GM23338 (cell line): Measurements from ENCODE around the gene TRIM39. TPM values are rescaled to one million over a fixed set of nuclear protein-coding genes. Genes with fewer than 3 reads are reported as not detected.

ENCODE experiments used
- ATAC-seq: fragments of 200-7000 bp; cut with Tn5 transposase; 3 replicates; pipeline ENCODE4 v1.9.1; 2020
- DNase-seq: peaks from one replicate; pipeline ENCODE4 v3.0.0-alpha.2; 2015; ENCODE audit warnings: low spot score
- H2AFZ ChIP-seq: fragments of 200-600 bp; sonication (generic); 2 replicates; pipeline ENCODE4 v1.8.0; 2016; ENCODE audit warnings: antibody characterized with exemption, mild to moderate bottlenecking, moderate library complexity
- H3F3A ChIP-seq: fragments of 200-600 bp; sonication (generic); replicated peaks from 2 replicates; pipeline ENCODE4 v1.8.0; 2017; ENCODE audit warnings: antibody characterized with exemption, mixed run types, low read depth
- H3K27ac ChIP-seq: fragments of 200-600 bp; sonication (generic); 2 replicates; pipeline ENCODE4 v1.6.1; 2016; ENCODE audit warnings: low read depth
- H3K27me3 ChIP-seq: fragments of 200-600 bp; sonication (generic); 2 replicates; pipeline ENCODE4 v1.8.0; 2016; ENCODE audit warnings: mild to moderate bottlenecking, mixed run types, moderate library complexity; ENCODE audit not compliant: insufficient read depth
- H3K36me3 ChIP-seq: fragments of 200-600 bp; sonication (generic); 2 replicates; pipeline ENCODE4 v1.8.0; 2016; ENCODE audit warnings: mild to moderate bottlenecking; ENCODE audit not compliant: insufficient read depth
- H3K4me1 ChIP-seq: fragments of 200-600 bp; sonication (generic); 2 replicates; pipeline ENCODE4 v1.8.0; 2016; ENCODE audit warnings: mild to moderate bottlenecking, moderate library complexity; ENCODE audit not compliant: insufficient read depth
- H3K4me2 ChIP-seq: fragments of 200-600 bp; sonication (generic); 2 replicates; pipeline ENCODE4 v1.7.1; 2017; ENCODE audit warnings: mixed run types
- H3K4me3 ChIP-seq: fragments of 200-600 bp; sonication (generic); 2 replicates; pipeline ENCODE4 v1.6.1; 2016; ENCODE audit warnings: mixed run types
- H3K79me2 ChIP-seq: fragments of 200-600 bp; sonication (generic); replicated peaks from 2 replicates; pipeline ENCODE4 v1.8.0; 2017; ENCODE audit warnings: mild to moderate bottlenecking; ENCODE audit not compliant: insufficient read depth
- H3K9me2 ChIP-seq: fragments of 200-600 bp; sonication (generic); 2 replicates; pipeline ENCODE4 v1.8.0; 2017; ENCODE audit not compliant: insufficient read depth
- H4K20me1 ChIP-seq: fragments of 200-600 bp; sonication (generic); replicated peaks from 2 replicates; pipeline ENCODE4 v1.8.0; 2017; ENCODE audit warnings: mild to moderate bottlenecking; ENCODE audit not compliant: insufficient read depth
- H3K27ac Mint-ChIP-seq: 2 replicates; pipeline ENCODE4 v1.8.0; 2020; ENCODE audit warnings: inconsistent platforms, mild to moderate bottlenecking, moderate library complexity, mixed read lengths
- H3K27me3 Mint-ChIP-seq: 3 replicates; pipeline ENCODE4 v1.8.0; 2022; ENCODE audit warnings: low read depth, mild to moderate bottlenecking, moderate library complexity, mixed read lengths, inconsistent platforms; ENCODE audit not compliant: insufficient read depth, poor library complexity
- H3K36me3 Mint-ChIP-seq: 3 replicates; pipeline ENCODE4 v1.8.0; 2021; ENCODE audit warnings: low read depth, mild to moderate bottlenecking, inconsistent platforms, moderate library complexity, mixed read lengths
- H3K4me1 Mint-ChIP-seq: 3 replicates; pipeline ENCODE4 v1.8.0; 2020; ENCODE audit warnings: mild to moderate bottlenecking, inconsistent platforms, mixed read lengths
- H3K4me3 Mint-ChIP-seq: 3 replicates; pipeline ENCODE4 v1.8.0; 2021; ENCODE audit warnings: moderate library complexity, mild to moderate bottlenecking, inconsistent platforms, mixed read lengths
- H3K9me3 Mint-ChIP-seq: 3 replicates; pipeline ENCODE4 v1.8.0; 2020; ENCODE audit warnings: moderate library complexity, mild to moderate bottlenecking, inconsistent platforms, mixed read lengths
- CREB1 ChIP-seq: fragments of 250-450 bp; sonication (Bioruptor Pico); IDR thresholded peaks from 2 replicates; pipeline ENCODE4 v1.5.0; 2020; ENCODE audit warnings: low read depth, mild to moderate bottlenecking, moderate library complexity
- EZH2 ChIP-seq: fragments of 200-600 bp; sonication (generic); IDR thresholded peaks from one replicate; pipeline ENCODE4 v1.8.0; 2017; ENCODE audit warnings: antibody characterized with exemption, mild to moderate bottlenecking, low read depth; ENCODE audit not compliant: unreplicated experiment
- EZH2phosphoT487 ChIP-seq: fragments of 200-600 bp; sonication (generic); IDR thresholded peaks from one replicate; pipeline ENCODE4 v1.8.1; 2018; ENCODE audit warnings: antibody characterized with exemption; ENCODE audit not compliant: unreplicated experiment
- JUNB ChIP-seq: IDR thresholded peaks from one replicate; pipeline ENCODE4 v1.6.1; 2016; ENCODE audit warnings: antibody characterized with exemption; ENCODE audit not compliant: unreplicated experiment
- NANOG ChIP-seq: IDR thresholded peaks from 2 replicates; pipeline ENCODE4 v1.6.1; 2016; ENCODE audit warnings: antibody characterized with exemption, borderline replicate concordance
- POLR2AphosphoS5 ChIP-seq: IDR thresholded peaks from 2 replicates; pipeline ENCODE4 v1.6.1; 2016; ENCODE audit warnings: antibody characterized with exemption, low read depth
- STAT1 ChIP-seq: IDR thresholded peaks from one replicate; pipeline ENCODE4 v1.6.1; 2016; ENCODE audit warnings: antibody characterized with exemption; ENCODE audit not compliant: unreplicated experiment
- ZNF114 ChIP-seq: fragments of 250-450 bp; sonication (Bioruptor Pico); IDR thresholded peaks from 2 replicates; pipeline ENCODE4 v1.5.0; 2020; ENCODE audit warnings: mild to moderate bottlenecking, moderate library complexity
- ZNF331 ChIP-seq: fragments of 250-450 bp; sonication (Bioruptor Pico); IDR thresholded peaks from 2 replicates; pipeline ENCODE4 v1.5.0; 2020; ENCODE audit warnings: low read depth, mild to moderate bottlenecking, moderate library complexity
- polyA plus RNA-seq: library from polyadenylated mRNA; unstranded; fragments of >200 nt; fragmentation: Nextera tagmentation; extraction: Ambion mirVana; gene quantifications from 2 replicates; pipeline ENCODE4 v1.2.1, GENCODE V29; 2016
- total RNA-seq: library from RNA; depleted of rRNA; stranded (reverse); fragments of >200 nt; shearing (Covaris generic); gene quantifications from 2 replicates; pipeline ENCODE4 v1.2.3, GENCODE V29; 2014
- TF ChIP-seq, protein P1 (sequence below): fragments of 250-450 bp; sonication (Bioruptor Pico); IDR thresholded peaks from 2 replicates; pipeline ENCODE4 v1.5.0; 2020; ENCODE audit warnings: mild to moderate bottlenecking, moderate library complexity
- TF ChIP-seq, protein P2 (sequence below): IDR thresholded peaks from one replicate; pipeline ENCODE4 v1.6.1; 2018; ENCODE audit warnings: antibody characterized with exemption; ENCODE audit not compliant: unreplicated experiment
- TF ChIP-seq, protein P3 (sequence below): IDR thresholded peaks from 2 replicates; pipeline ENCODE4 v1.6.1; 2016; ENCODE audit warnings: antibody characterized with exemption
- TF ChIP-seq, protein P4 (sequence below), 2 experiments: fragments of 200-600 bp in 1 of 2; sonication (generic) in 1 of 2; conservative IDR thresholded peaks; 2 replicates each; pipeline versions ENCODE4 v1.5.1 to v1.6.1; 2016 to 2017; ENCODE audit warnings: antibody characterized with exemption in 2 of 2, low read depth in 2 of 2, mild to moderate bottlenecking in 2 of 2, moderate library complexity in 1 of 2

TRIM39 gene
- total and polyA plus RNA-seq, 2 experiments from 2014 or later: 5.4 to 19.2 TPM

DNA sequence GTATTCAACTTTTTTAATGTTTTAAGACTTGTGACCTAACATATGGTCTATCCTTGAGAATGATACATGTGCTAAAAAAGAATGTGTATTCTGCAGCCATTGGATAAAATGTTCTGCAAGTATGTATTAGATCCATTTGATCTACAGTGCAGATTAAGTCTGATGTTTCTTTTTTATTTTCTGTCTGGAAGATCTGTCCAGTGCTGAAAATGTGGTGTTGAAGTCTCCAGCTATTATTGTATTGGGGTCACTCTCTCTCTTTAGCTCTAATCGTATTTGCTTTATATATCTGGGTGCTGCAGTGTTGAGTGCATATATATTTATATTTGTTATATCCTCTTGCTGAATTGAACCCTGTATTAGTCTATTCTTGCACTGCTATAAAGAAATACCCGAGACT is 44.2 kb upstream of the TRIM39 start:
- Histone ChIP-seq H2AFZ (no peak overlapping the region), H3K4me2 (no peak overlapping the region), H3F3A (no peaks in the 10 kb centered on the region), H3K9me2 (no peaks in the 10 kb centered on the region), H3K79me2 (no peaks in the 10 kb centered on the region), H3K36me3 (peaks cover 10% of the 10 kb centered on the region), H3K27me3 (no peaks in the 10 kb centered on the region; the same call in 1 of the 2 replicates), H3K27ac (no peak overlapping the region), H3K4me1 (no peaks in the 10 kb centered on the region), H4K20me1 (no peaks in the 10 kb centered on the region), H3K4me3 (no peak overlapping the region)
- H3K4me1 Mint-ChIP-seq: no peaks in the 10 kb centered on the region
- peaks cover 43% of the 10 kb centered on the region for H3K27me3 Mint-ChIP-seq
- no peak overlapping the region for H3K4me3 Mint-ChIP-seq
- ATAC-seq (no peak), DNase-seq (no peak)
- H3K27ac Mint-ChIP-seq: no peak overlapping the region
- peaks cover 84% of the 10 kb centered on the region for H3K36me3 Mint-ChIP-seq
- peaks cover 99% of the 10 kb centered on the region for H3K9me3 Mint-ChIP-seq
- TF ChIP-seq, protein P1, sequence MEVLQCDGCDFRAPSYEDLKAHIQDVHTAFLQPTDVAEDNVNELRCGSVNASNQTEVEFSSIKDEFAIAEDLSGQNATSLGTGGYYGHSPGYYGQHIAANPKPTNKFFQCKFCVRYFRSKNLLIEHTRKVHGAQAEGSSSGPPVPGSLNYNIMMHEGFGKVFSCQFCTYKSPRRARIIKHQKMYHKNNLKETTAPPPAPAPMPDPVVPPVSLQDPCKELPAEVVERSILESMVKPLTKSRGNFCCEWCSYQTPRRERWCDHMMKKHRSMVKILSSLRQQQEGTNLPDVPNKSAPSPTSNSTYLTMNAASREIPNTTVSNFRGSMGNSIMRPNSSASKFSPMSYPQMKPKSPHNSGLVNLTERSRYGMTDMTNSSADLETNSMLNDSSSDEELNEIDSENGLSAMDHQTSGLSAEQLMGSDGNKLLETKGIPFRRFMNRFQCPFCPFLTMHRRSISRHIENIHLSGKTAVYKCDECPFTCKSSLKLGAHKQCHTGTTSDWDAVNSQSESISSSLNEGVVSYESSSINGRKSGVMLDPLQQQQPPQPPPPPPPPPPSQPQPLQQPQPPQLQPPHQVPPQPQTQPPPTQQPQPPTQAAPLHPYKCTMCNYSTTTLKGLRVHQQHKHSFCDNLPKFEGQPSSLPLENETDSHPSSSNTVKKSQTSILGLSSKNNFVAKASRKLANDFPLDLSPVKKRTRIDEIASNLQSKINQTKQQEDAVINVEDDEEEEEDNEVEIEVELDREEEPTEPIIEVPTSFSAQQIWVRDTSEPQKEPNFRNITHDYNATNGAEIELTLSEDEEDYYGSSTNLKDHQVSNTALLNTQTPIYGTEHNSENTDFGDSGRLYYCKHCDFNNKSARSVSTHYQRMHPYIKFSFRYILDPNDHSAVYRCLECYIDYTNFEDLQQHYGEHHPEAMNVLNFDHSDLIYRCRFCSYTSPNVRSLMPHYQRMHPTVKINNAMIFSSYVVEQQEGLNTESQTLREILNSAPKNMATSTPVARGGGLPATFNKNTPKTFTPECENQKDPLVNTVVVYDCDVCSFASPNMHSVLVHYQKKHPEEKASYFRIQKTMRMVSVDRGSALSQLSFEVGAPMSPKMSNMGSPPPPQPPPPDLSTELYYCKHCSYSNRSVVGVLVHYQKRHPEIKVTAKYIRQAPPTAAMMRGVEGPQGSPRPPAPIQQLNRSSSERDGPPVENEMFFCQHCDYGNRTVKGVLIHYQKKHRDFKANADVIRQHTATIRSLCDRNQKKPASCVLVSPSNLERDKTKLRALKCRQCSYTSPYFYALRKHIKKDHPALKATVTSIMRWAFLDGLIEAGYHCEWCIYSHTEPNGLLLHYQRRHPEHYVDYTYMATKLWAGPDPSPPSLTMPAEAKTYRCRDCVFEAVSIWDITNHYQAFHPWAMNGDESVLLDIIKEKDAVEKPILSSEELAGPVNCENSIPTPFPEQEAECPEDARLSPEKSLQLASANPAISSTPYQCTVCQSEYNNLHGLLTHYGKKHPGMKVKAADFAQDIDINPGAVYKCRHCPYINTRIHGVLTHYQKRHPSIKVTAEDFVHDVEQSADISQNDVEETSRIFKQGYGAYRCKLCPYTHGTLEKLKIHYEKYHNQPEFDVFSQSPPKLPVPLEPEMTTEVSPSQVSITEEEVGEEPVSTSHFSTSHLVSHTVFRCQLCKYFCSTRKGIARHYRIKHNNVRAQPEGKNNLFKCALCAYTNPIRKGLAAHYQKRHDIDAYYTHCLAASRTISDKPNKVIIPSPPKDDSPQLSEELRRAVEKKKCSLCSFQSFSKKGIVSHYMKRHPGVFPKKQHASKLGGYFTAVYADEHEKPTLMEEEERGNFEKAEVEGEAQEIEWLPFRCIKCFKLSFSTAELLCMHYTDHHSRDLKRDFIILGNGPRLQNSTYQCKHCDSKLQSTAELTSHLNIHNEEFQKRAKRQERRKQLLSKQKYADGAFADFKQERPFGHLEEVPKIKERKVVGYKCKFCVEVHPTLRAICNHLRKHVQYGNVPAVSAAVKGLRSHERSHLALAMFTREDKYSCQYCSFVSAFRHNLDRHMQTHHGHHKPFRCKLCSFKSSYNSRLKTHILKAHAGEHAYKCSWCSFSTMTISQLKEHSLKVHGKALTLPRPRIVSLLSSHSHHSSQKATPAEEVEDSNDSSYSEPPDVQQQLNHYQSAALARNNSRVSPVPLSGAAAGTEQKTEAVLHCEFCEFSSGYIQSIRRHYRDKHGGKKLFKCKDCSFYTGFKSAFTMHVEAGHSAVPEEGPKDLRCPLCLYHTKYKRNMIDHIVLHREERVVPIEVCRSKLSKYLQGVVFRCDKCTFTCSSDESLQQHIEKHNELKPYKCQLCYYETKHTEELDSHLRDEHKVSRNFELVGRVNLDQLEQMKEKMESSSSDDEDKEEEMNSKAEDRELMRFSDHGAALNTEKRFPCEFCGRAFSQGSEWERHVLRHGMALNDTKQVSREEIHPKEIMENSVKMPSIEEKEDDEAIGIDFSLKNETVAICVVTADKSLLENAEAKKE (CRISPR knock-in tag): no peak
- TF ChIP-seq, protein P2, sequence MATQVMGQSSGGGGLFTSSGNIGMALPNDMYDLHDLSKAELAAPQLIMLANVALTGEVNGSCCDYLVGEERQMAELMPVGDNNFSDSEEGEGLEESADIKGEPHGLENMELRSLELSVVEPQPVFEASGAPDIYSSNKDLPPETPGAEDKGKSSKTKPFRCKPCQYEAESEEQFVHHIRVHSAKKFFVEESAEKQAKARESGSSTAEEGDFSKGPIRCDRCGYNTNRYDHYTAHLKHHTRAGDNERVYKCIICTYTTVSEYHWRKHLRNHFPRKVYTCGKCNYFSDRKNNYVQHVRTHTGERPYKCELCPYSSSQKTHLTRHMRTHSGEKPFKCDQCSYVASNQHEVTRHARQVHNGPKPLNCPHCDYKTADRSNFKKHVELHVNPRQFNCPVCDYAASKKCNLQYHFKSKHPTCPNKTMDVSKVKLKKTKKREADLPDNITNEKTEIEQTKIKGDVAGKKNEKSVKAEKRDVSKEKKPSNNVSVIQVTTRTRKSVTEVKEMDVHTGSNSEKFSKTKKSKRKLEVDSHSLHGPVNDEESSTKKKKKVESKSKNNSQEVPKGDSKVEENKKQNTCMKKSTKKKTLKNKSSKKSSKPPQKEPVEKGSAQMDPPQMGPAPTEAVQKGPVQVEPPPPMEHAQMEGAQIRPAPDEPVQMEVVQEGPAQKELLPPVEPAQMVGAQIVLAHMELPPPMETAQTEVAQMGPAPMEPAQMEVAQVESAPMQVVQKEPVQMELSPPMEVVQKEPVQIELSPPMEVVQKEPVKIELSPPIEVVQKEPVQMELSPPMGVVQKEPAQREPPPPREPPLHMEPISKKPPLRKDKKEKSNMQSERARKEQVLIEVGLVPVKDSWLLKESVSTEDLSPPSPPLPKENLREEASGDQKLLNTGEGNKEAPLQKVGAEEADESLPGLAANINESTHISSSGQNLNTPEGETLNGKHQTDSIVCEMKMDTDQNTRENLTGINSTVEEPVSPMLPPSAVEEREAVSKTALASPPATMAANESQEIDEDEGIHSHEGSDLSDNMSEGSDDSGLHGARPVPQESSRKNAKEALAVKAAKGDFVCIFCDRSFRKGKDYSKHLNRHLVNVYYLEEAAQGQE: no peak
- TF ChIP-seq STAT1: no peak
- TF ChIP-seq ZNF114 (CRISPR knock-in tag): no peak
- no peak for TF ChIP-seq ZNF331 (CRISPR knock-in tag)
- no peak for TF ChIP-seq JUNB
- TF ChIP-seq EZH2: no peak
- TF ChIP-seq, protein P3, sequence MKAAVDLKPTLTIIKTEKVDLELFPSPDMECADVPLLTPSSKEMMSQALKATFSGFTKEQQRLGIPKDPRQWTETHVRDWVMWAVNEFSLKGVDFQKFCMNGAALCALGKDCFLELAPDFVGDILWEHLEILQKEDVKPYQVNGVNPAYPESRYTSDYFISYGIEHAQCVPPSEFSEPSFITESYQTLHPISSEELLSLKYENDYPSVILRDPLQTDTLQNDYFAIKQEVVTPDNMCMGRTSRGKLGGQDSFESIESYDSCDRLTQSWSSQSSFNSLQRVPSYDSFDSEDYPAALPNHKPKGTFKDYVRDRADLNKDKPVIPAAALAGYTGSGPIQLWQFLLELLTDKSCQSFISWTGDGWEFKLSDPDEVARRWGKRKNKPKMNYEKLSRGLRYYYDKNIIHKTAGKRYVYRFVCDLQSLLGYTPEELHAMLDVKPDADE: no peak
- TF ChIP-seq POLR2AphosphoS5: no peak
- TF ChIP-seq, protein P4, sequence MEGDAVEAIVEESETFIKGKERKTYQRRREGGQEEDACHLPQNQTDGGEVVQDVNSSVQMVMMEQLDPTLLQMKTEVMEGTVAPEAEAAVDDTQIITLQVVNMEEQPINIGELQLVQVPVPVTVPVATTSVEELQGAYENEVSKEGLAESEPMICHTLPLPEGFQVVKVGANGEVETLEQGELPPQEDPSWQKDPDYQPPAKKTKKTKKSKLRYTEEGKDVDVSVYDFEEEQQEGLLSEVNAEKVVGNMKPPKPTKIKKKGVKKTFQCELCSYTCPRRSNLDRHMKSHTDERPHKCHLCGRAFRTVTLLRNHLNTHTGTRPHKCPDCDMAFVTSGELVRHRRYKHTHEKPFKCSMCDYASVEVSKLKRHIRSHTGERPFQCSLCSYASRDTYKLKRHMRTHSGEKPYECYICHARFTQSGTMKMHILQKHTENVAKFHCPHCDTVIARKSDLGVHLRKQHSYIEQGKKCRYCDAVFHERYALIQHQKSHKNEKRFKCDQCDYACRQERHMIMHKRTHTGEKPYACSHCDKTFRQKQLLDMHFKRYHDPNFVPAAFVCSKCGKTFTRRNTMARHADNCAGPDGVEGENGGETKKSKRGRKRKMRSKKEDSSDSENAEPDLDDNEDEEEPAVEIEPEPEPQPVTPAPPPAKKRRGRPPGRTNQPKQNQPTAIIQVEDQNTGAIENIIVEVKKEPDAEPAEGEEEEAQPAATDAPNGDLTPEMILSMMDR (conservative IDR thresholded peaks at IDR 0.05; ENCODE audit: low read depth in 2 of 2): no peak
- TF ChIP-seq CREB1 (CRISPR knock-in tag): no peak
- no peak for TF ChIP-seq NANOG
- TF ChIP-seq EZH2phosphoT487: no peak
